SK-N-SH (cell line): ENCODE data around the gene RCE1.

Experiments
- CHD2 ChIP-seq: fragments of 150-350 bp; IDR thresholded peaks from 2 replicates; pipeline ENCODE4 v1.6.1; 2018; ENCODE audit warnings: low read length; ENCODE audit not compliant: partially characterized antibody
- CTCF ChIP-seq: fragments of 200-600 bp; sonication (generic); IDR thresholded peaks from 2 replicates; pipeline ENCODE4 v1.6.1; 2017; ENCODE audit warnings: antibody characterized with exemption, mild to moderate bottlenecking, moderate library complexity
- ELF1 ChIP-seq: IDR thresholded peaks from 2 replicates; pipeline ENCODE4 v1.4.0; 2012
- EP300 ChIP-seq, 2 experiments: IDR thresholded peaks; 2 replicates each; pipeline versions ENCODE4 v1.4.0 to v1.6.1; 2012; ENCODE audit warnings: borderline replicate concordance in 1 of 2, low read depth in 1 of 2, low read length in 1 of 2
- EZH2phosphoT487 ChIP-seq: fragments of 200-600 bp; sonication (generic); IDR thresholded peaks from 2 replicates; pipeline ENCODE4 v1.6.1; 2017; ENCODE audit warnings: low read depth, mixed run types, mild to moderate bottlenecking, antibody characterized with exemption, moderate library complexity, borderline replicate concordance
- FOXJ3 ChIP-seq: sonication (generic); formaldehyde crosslinking; IDR thresholded peaks from 2 replicates; pipeline ENCODE4 v1.5.1; 2020; ENCODE audit warnings: mild to moderate bottlenecking, missing genetic modification reagents
- JUND ChIP-seq: IDR thresholded peaks from 2 replicates; pipeline ENCODE4 v1.4.0; 2012
- RAD21 ChIP-seq: IDR thresholded peaks from 2 replicates; pipeline ENCODE4 v1.6.1; 2012; ENCODE audit warnings: mild to moderate bottlenecking, low read length
- SMC3 ChIP-seq: IDR thresholded peaks from 2 replicates; pipeline ENCODE4 v1.6.1; 2012; ENCODE audit warnings: low read depth, low read length, improper control_type of control experiment
- TAF1 ChIP-seq: IDR thresholded peaks from 2 replicates; pipeline ENCODE4 v1.6.1; 2012; ENCODE audit warnings: low read depth, mild to moderate bottlenecking, low read length, moderate library complexity, borderline replicate concordance

GRCh38 chr11:66823700-66824099 is 19.5 kb upstream of the RCE1 start:
- TF ChIP-seq SMC3 (no peak), EZH2phosphoT487 (no peak), CTCF (no peak), FOXJ3 (CRISPR knock-in tag) (no peak), JUND (no peak), CHD2 (no peak), TAF1 (no peak), RAD21 (no peak), ELF1 (no peak), EP300 (IDR thresholded peaks at IDR 0.05; ENCODE audit: borderline replicate concordance in 1 of 2, low read depth in 1 of 2, low read length in 1 of 2) (no peak)
